ENCODE measurements around the gene AFF3. TPM values are rescaled to one million over a fixed set of nuclear protein-coding genes. Genes with fewer than 3 reads are reported as not detected.

AFF3 gene
- total and polyA plus RNA-seq, 12 donors = 1.1 to 7.5 (median 3.9) TPM

DNA sequence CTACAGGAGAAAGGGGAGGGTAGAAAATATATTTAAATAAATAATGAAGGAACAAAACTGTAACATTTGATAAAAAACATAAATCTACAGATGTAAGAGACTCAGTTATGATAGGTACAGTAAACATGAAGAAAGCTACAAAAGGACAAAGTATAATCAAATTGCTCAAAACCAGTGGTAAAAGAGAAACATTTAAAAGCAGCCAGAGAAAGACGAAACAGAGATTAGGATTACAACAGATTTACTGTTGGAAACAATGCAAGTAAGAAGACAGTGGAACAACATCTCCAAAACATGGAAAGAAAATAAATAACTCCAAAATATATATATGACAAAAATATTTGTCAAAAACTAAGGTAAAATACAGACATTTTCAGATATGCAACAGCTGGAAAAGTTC lies 344.9 kb downstream of the AFF3 start:
- no peak overlapping the region for H3K27ac ChIP-seq
- H3K27me3 ChIP-seq = no peaks in the 10 kb centered on the region
- no peaks in the 10 kb centered on the region for H3K36me3 ChIP-seq (replicated peaks in 1 of 2)
- peaks cover 0 to 6% (median 0%) of the 10 kb centered on the region in 3 donors for H3K9me3 ChIP-seq (replicated peaks in 1 of 3)
- WGBS, 4 donors = 78 to 92% (median 87%) methylated on average over 1 of the region's 1 CpG
- H3K4me1 ChIP-seq (replicated peaks in 1 of 2) = no peaks in the 10 kb centered on the region
- intact Hi-C loops (cut with DNase I) = no loop called here
- no peak overlapping the region for H3K4me3 ChIP-seq
- TF ChIP-seq POLR2A (IDR thresholded peaks at IDR 0.05) = no peak
- TF ChIP-seq, protein P1, sequence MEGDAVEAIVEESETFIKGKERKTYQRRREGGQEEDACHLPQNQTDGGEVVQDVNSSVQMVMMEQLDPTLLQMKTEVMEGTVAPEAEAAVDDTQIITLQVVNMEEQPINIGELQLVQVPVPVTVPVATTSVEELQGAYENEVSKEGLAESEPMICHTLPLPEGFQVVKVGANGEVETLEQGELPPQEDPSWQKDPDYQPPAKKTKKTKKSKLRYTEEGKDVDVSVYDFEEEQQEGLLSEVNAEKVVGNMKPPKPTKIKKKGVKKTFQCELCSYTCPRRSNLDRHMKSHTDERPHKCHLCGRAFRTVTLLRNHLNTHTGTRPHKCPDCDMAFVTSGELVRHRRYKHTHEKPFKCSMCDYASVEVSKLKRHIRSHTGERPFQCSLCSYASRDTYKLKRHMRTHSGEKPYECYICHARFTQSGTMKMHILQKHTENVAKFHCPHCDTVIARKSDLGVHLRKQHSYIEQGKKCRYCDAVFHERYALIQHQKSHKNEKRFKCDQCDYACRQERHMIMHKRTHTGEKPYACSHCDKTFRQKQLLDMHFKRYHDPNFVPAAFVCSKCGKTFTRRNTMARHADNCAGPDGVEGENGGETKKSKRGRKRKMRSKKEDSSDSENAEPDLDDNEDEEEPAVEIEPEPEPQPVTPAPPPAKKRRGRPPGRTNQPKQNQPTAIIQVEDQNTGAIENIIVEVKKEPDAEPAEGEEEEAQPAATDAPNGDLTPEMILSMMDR (IDR thresholded peaks at IDR 0.05) = no peak
- DNase-seq = no peak

- no peak overlapping the region for H3K4me3 ChIP-seq
- DNase-seq = no peak
- peaks cover 0 to 6% (median 0%) of the 10 kb centered on the region in 3 donors for H3K9me3 ChIP-seq (replicated peaks in 1 of 3)
- no peak overlapping the region for H3K27ac ChIP-seq
- H3K27me3 ChIP-seq = no peaks in the 10 kb centered on the region
- no peaks in the 10 kb centered on the region for H3K36me3 ChIP-seq (replicated peaks in 1 of 2)
- TF ChIP-seq POLR2A (IDR thresholded peaks at IDR 0.05) = no peak
- TF ChIP-seq, protein P1 (IDR thresholded peaks at IDR 0.05) = no peak
- no peaks in the 10 kb centered on the region for H3K4me1 ChIP-seq (replicated peaks in 1 of 2)
- intact Hi-C loops (cut with DNase I) = no loop called here
Observed at GRCh38 chr2:99794414-99794813, 348.0 kb downstream of the AFF3 start.

- H3K27ac ChIP-seq = no peak overlapping the region
- no peak overlapping the region for H3K4me3 ChIP-seq
- TF ChIP-seq POLR2A (IDR thresholded peaks at IDR 0.05) = no peak
- TF ChIP-seq, protein P1 (IDR thresholded peaks at IDR 0.05) = no peak
- no peak for DNase-seq
- H3K27me3 ChIP-seq = no peaks in the 10 kb centered on the region
- 82 to 90% (median 83%) methylated on average over 8 of the region's 8 CpGs for WGBS, 4 donors
- peaks cover 0 to 6% (median 0%) of the 10 kb centered on the region in 3 donors for H3K9me3 ChIP-seq (replicated peaks in 1 of 3)
- intact Hi-C loops (cut with DNase I) = no loop called here
- H3K36me3 ChIP-seq (replicated peaks in 1 of 2) = no peaks in the 10 kb centered on the region
- H3K4me1 ChIP-seq (replicated peaks in 1 of 2) = no peaks in the 10 kb centered on the region
Observed at GRCh38 chr2:99793022-99793421, 349.4 kb downstream of the AFF3 start.

- Histone ChIP-seq H3K27ac (no peak overlapping the region), H3K27me3 (no peaks in the 10 kb centered on the region), H3K4me3 (no peak overlapping the region), H3K9me3 (replicated peaks in 1 of 3) (no peaks in the 10 kb centered on the region), H3K36me3 (replicated peaks in 1 of 2) (no peaks in the 10 kb centered on the region), H3K4me1 (replicated peaks in 1 of 2) (no peaks in the 10 kb centered on the region)
- intact Hi-C loops (cut with DNase I) = no loop called here
- 50 to 60% (median 55%) methylated on average over 1 of the region's 1 CpG for WGBS, 4 donors
- TF ChIP-seq, protein P1 (IDR thresholded peaks at IDR 0.05) = no peak
- no peak for TF ChIP-seq POLR2A (IDR thresholded peaks at IDR 0.05)
- DNase-seq = no peak
Observed at GRCh38 chr2:99789849-99790248, 352.5 kb downstream of the AFF3 start.
